HEK293 (cell line): Measurements from ENCODE around the gene IL17B.

ENCODE experiments used
- CTCF ChIA-PET: fragments of 350-600 bp; formaldehyde crosslinking; extraction: SDS; loops from one replicate; lab custom pipeline; 2021; ENCODE audit warnings: antibody characterized with exemption; lab: Yijun Ruan, JAX
- POLR2A ChIA-PET: fragments of 300-600 bp; formaldehyde crosslinking; extraction: SDS; loops from one replicate; lab custom pipeline; 2020; ENCODE audit warnings: antibody characterized with exemption, inconsistent platforms; lab: Yijun Ruan, JAX
- H3K27ac ChIP-seq: fragments of 200-500 bp; sonication (Bioruptor generic); 2 replicates; pipeline ENCODE4 v1.5.1; 2014; ENCODE audit warnings: low read depth, low read length, control low read depth, inconsistent platforms; ENCODE audit errors: extremely low read depth
- H3K36me3 ChIP-seq, 2 experiments: fragments of 200-500 bp in 1 of 2; sonication (Bioruptor generic) in 1 of 2; 1 replicate in 1 of 2; 2 replicates in 1 of 2; pipeline ENCODE4 v1.5.1; 2014 to 2017; ENCODE audit warnings: inconsistent platforms in 2 of 2, low read length in 2 of 2; ENCODE audit not compliant: control insufficient read depth in 2 of 2, insufficient read depth in 1 of 2
- H3K4me1 ChIP-seq: fragments of 200-500 bp; sonication (Bioruptor generic); 2 replicates; pipeline ENCODE4 v1.5.1; 2014; ENCODE audit warnings: mild to moderate bottlenecking, low read length, inconsistent platforms; ENCODE audit not compliant: control insufficient read depth, insufficient read depth
- H3K4me3 ChIP-seq: 2 replicates; pipeline ENCODE4 v1.5.1; 2011; ENCODE audit warnings: low read depth, mild to moderate bottlenecking, control low read depth, low read length, moderate library complexity
- H3K9me3 ChIP-seq: fragments of 200-500 bp; sonication (Bioruptor generic); 2 replicates; pipeline ENCODE4 v1.5.1; 2014; ENCODE audit warnings: low read depth, low read length, inconsistent platforms; ENCODE audit not compliant: control insufficient read depth, insufficient read depth
- CTCF ChIP-seq: fragments of 450-650 bp; formaldehyde crosslinking; IDR thresholded peaks from 2 replicates; pipeline ENCODE4 v1.5.1; 2016; ENCODE audit warnings: missing biosample characterization, missing genetic modification characterization
- KLF10 ChIP-seq: fragments of 450-650 bp; IDR thresholded peaks from 2 replicates; pipeline ENCODE4 v1.5.1; 2018; ENCODE audit warnings: missing biosample characterization, mild to moderate bottlenecking, missing genetic modification characterization
- KLF8 ChIP-seq: fragments of 450-650 bp; formaldehyde crosslinking; IDR thresholded peaks from 2 replicates; pipeline ENCODE4 v1.5.1; 2016; ENCODE audit warnings: missing biosample characterization, missing genetic modification characterization
- MZF1 ChIP-seq: fragments of 450-650 bp; formaldehyde crosslinking; IDR thresholded peaks from 2 replicates; pipeline ENCODE4 v1.5.1; 2017; ENCODE audit warnings: missing biosample characterization, missing genetic modification characterization, borderline replicate concordance
- PRDM10 ChIP-seq: fragments of 450-650 bp; formaldehyde crosslinking; IDR thresholded peaks from 2 replicates; pipeline ENCODE4 v1.5.1; 2016; ENCODE audit warnings: missing biosample characterization, missing genetic modification characterization
- SCRT1 ChIP-seq: fragments of 450-650 bp; formaldehyde crosslinking; IDR thresholded peaks from 2 replicates; pipeline ENCODE4 v1.5.1; 2016; ENCODE audit warnings: missing biosample characterization, missing genetic modification characterization, borderline replicate concordance
- SETDB1 ChIP-seq: IDR thresholded peaks from one replicate; pipeline ENCODE4 v1.6.1; 2017; ENCODE audit warnings: mild to moderate bottlenecking, low read length, moderate library complexity, mixed read lengths; ENCODE audit not compliant: insufficient read length
- TCF7L2 ChIP-seq: IDR thresholded peaks from 2 replicates; pipeline ENCODE4 v1.6.1; 2011; ENCODE audit warnings: low read depth, mild to moderate bottlenecking, inconsistent platforms, low read length, moderate library complexity, borderline replicate concordance
- TRIM28 ChIP-seq: IDR thresholded peaks from 2 replicates; pipeline ENCODE4 v1.6.1; 2011; ENCODE audit warnings: low read length, control low read depth, borderline replicate concordance
- YY2 ChIP-seq: fragments of 450-650 bp; formaldehyde crosslinking; IDR thresholded peaks from 2 replicates; pipeline ENCODE4 v1.5.1; 2016; ENCODE audit warnings: missing biosample characterization, missing genetic modification characterization
- ZBTB17 ChIP-seq: fragments of 450-650 bp; formaldehyde crosslinking; IDR thresholded peaks from 2 replicates; pipeline ENCODE4 v1.5.1; 2016; ENCODE audit warnings: missing biosample characterization, missing genetic modification characterization
- ZBTB21 ChIP-seq: fragments of 450-650 bp; formaldehyde crosslinking; IDR thresholded peaks from 2 replicates; pipeline ENCODE4 v1.5.1; 2017; ENCODE audit warnings: missing biosample characterization, missing genetic modification characterization
- ZNF10 ChIP-seq: fragments of 450-650 bp; formaldehyde crosslinking; IDR thresholded peaks from 2 replicates; pipeline ENCODE4 v1.5.1; 2017; ENCODE audit warnings: missing biosample characterization, missing genetic modification characterization
- ZNF169 ChIP-seq: fragments of 450-650 bp; formaldehyde crosslinking; IDR thresholded peaks from 2 replicates; pipeline ENCODE4 v1.5.1; 2016; ENCODE audit warnings: missing biosample characterization, missing genetic modification characterization
- ZNF24 ChIP-seq: fragments of 450-650 bp; formaldehyde crosslinking; IDR thresholded peaks from 2 replicates; pipeline ENCODE4 v1.5.1; 2016; ENCODE audit warnings: missing biosample characterization, missing genetic modification characterization
- ZNF266 ChIP-seq: fragments of 450-650 bp; formaldehyde crosslinking; IDR thresholded peaks from 2 replicates; pipeline ENCODE4 v1.5.1; 2016; ENCODE audit warnings: missing biosample characterization, missing genetic modification characterization, low read depth
- ZNF311 ChIP-seq: fragments of 450-650 bp; formaldehyde crosslinking; IDR thresholded peaks from 2 replicates; pipeline ENCODE4 v1.5.1; 2017; ENCODE audit warnings: missing biosample characterization, missing genetic modification characterization, borderline replicate concordance
- ZNF341 ChIP-seq: fragments of 450-650 bp; formaldehyde crosslinking; IDR thresholded peaks from 2 replicates; pipeline ENCODE4; 2016; ENCODE audit warnings: low read depth, missing biosample characterization, missing genetic modification characterization
- ZNF350 ChIP-seq: fragments of 450-650 bp; formaldehyde crosslinking; IDR thresholded peaks from 2 replicates; pipeline ENCODE4 v1.5.0; 2017; ENCODE audit warnings: missing biosample characterization, mild to moderate bottlenecking, missing genetic modification characterization
- ZNF354C ChIP-seq: fragments of 450-650 bp; formaldehyde crosslinking; IDR thresholded peaks from 2 replicates; pipeline ENCODE4 v1.5.1; 2016; ENCODE audit warnings: missing biosample characterization, missing genetic modification characterization, low read depth, borderline replicate concordance
- ZNF37A ChIP-seq: fragments of 450-650 bp; IDR thresholded peaks from 2 replicates; pipeline ENCODE4 v1.5.1; 2018; ENCODE audit warnings: missing biosample characterization, missing genetic modification characterization
- ZNF558 ChIP-seq: fragments of 450-650 bp; formaldehyde crosslinking; IDR thresholded peaks from 2 replicates; pipeline ENCODE4 v1.5.1; 2016; ENCODE audit warnings: missing biosample characterization, missing genetic modification characterization
- ZNF571 ChIP-seq: fragments of 450-650 bp; formaldehyde crosslinking; IDR thresholded peaks from 2 replicates; pipeline ENCODE4 v1.5.0; 2017; ENCODE audit warnings: missing biosample characterization, missing genetic modification characterization
- ZNF658 ChIP-seq: fragments of 450-650 bp; formaldehyde crosslinking; IDR thresholded peaks from 2 replicates; pipeline ENCODE4; 2016; ENCODE audit warnings: missing biosample characterization, missing genetic modification characterization
- ZNF660 ChIP-seq: fragments of 450-650 bp; IDR thresholded peaks from 2 replicates; pipeline ENCODE4 v1.5.1; 2018; ENCODE audit warnings: missing biosample characterization, mild to moderate bottlenecking, missing genetic modification characterization
- ZNF707 ChIP-seq: fragments of 450-650 bp; formaldehyde crosslinking; IDR thresholded peaks from 2 replicates; pipeline ENCODE4 v1.5.1; 2016; ENCODE audit warnings: missing biosample characterization, missing genetic modification characterization
- ZNF792 ChIP-seq: fragments of 450-650 bp; formaldehyde crosslinking; IDR thresholded peaks from 2 replicates; pipeline ENCODE4 v1.5.1; 2016; ENCODE audit warnings: missing biosample characterization, missing genetic modification characterization
- ZNF843 ChIP-seq: fragments of 450-650 bp; formaldehyde crosslinking; IDR thresholded peaks from 2 replicates; pipeline ENCODE4 v1.5.1; 2016; ENCODE audit warnings: missing biosample characterization, missing genetic modification characterization
- ZSCAN23 ChIP-seq: fragments of 450-650 bp; formaldehyde crosslinking; IDR thresholded peaks from 2 replicates; pipeline ENCODE4 v1.5.1; 2016; ENCODE audit warnings: missing biosample characterization, missing genetic modification characterization
- TF ChIP-seq, protein P1 (sequence below): fragments of 450-650 bp; formaldehyde crosslinking; IDR thresholded peaks from 2 replicates; pipeline ENCODE4 v1.5.1; 2016; ENCODE audit warnings: missing biosample characterization, missing genetic modification characterization

The IL17B gene

GRCh38 chr5:149348518-149348917, 30.6 kb downstream of the IL17B start:
- POLR2A ChIA-PET, result interaction anchor here (1.2 kb wide), 1 partner anchor 9 kb away, joined by 6 read pairs; the partner anchor contains the start of gene PCYOX1L
- no peak for TF ChIP-seq ZNF266 (tag by site-specific recombination)
- no peak for TF ChIP-seq SETDB1
- no peak for TF ChIP-seq TCF7L2
- no peak for TF ChIP-seq ZNF792 (tag by site-specific recombination)
- TF ChIP-seq ZNF843 (tag by site-specific recombination), result no peak
- TF ChIP-seq ZNF354C, result no peak
- TF ChIP-seq ZNF350 (tag by site-specific recombination), result no peak
- H3K9me3 ChIP-seq, result no peaks in the 10 kb centered on the region
- H3K36me3 ChIP-seq, result peaks cover 48 to 66% of the 10 kb centered on the region in 2 experiments
- no peak overlapping the region for H3K4me3 ChIP-seq
- CTCF ChIA-PET, result interaction anchor here (0.6 to 1.8 kb wide), 6 partner anchors 9 to 1456 kb away, joined by 3 to 12 read pairs (median 4); partner anchors contain the start of gene PCYOX1L
- H3K4me1 ChIP-seq, result no peaks in the 10 kb centered on the region
- H3K27ac ChIP-seq, result no peak overlapping the region

GRCh38 chr5:149345892-149346222, 33.2 kb downstream of the IL17B start:
- CTCF ChIA-PET, result interaction anchor here (0.8 to 1.8 kb wide), 6 partner anchors 12 to 37 kb away, joined by 3 to 6 read pairs (median 4); partner anchors contain the start of gene PCYOX1L
- POLR2A ChIA-PET, result interaction anchor here (0.8 to 4.9 kb wide), 5 partner anchors 10 to 39 kb away, joined by 3 to 77 read pairs (median 5); partner anchors contain the start of gene PCYOX1L
- TF ChIP-seq ZNF558 (no peak), ZNF341 (no peak), CTCF (tag by site-specific recombination) (no peak), ZNF169 (tag by site-specific recombination) (no peak), KLF10 (tag by site-specific recombination) (no peak), TRIM28 (no peak), ZNF37A (no peak), ZSCAN23 (tag by site-specific recombination) (0 out of 2 replicates have a peak, but pooled peaks have one; percentile 2), ZNF707 (tag by site-specific recombination) (no peak), MZF1 (tag by site-specific recombination) (no peak), PRDM10 (tag by site-specific recombination) (no peak), ZBTB17 (no peak), KLF8 (tag by site-specific recombination) (no peak), ZNF24 (tag by site-specific recombination) (0 out of 2 replicates have a peak, but pooled peaks have one; percentile 12), ZNF571 (tag by site-specific recombination) (no peak), ZNF10 (no peak), ZBTB21 (tag by site-specific recombination) (no peak; the same call in 1 of the 2 replicates), SCRT1 (tag by site-specific recombination) (no peak), YY2 (no peak), ZNF660 (tag by site-specific recombination) (0 out of 2 replicates have a peak, but pooled peaks have one; percentile 13), ZNF658 (no peak), ZNF311 (no peak)
- TF ChIP-seq, protein P1, sequence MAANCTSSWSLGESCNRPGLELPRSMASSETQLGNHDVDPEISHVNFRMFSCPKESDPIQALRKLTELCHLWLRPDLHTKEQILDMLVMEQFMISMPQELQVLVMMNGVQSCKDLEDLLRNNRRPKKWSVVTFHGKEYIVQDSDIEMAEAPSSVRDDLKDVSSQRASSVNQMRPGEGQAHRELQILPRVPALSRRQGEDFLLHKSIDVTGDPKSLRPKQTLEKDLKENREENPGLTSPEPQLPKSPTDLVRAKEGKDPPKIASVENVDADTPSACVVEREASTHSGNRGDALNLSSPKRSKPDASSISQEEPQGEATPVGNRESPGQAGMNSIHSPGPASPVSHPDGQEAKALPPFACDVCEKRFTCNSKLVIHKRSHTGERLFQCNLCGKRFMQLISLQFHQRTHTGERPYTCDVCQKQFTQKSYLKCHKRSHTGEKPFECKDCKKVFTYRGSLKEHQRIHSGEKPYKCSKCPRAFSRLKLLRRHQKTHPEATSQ (tag by site-specific recombination), result no peak

More at GRCh38 chr5:149345892-149346222, 33.2 kb downstream of the IL17B start:
- no peaks in the 10 kb centered on the region for H3K9me3 ChIP-seq
- peak overlapping the region; percentile 57 for H3K27ac ChIP-seq
- no peaks in the 10 kb centered on the region for H3K4me1 ChIP-seq
- peak overlapping the region; percentile 94 for H3K4me3 ChIP-seq
- peaks cover 27 to 39% of the 10 kb centered on the region in 2 experiments for H3K36me3 ChIP-seq
